Cardiac muscle cell (in vitro differentiated cells and primary cell): ENCODE measurements around the gene TMEM245. TPM values are rescaled to one million over a fixed set of nuclear protein-coding genes. Genes with fewer than 3 reads are reported as not detected.
A peak's percentile ranks its signal among the peaks of the same experiment; 100 is the strongest.
"Not testable (repeated sequence)": the region's sequence is repeated elsewhere in the genome, so short reads cannot be mapped to it uniquely, and the experiment has no call there.

ENCODE experiments used
- DNase-seq, 2 donors: peaks; one replicate each; pipeline versions ENCODE4 v3.0.0 to v3.0.0-alpha.2; 2010 to 2017; ENCODE audit warnings: low read depth in 1 of 2, low spot score in 1 of 2
- H3K27ac ChIP-seq: fragments of 200-600 bp; sonication (generic); 2 replicates; pipeline ENCODE4 v1.5.1; 2016
- H3K27me3 ChIP-seq: fragments of 200-600 bp; sonication (generic); 2 replicates; pipeline ENCODE4 v1.6.0; 2016; ENCODE audit warnings: control low read depth
- H3K36me3 ChIP-seq: fragments of 200-600 bp; sonication (generic); 2 replicates; pipeline ENCODE4 v1.5.1; 2016; ENCODE audit warnings: control low read depth
- H3K4me1 ChIP-seq: fragments of 200-600 bp; sonication (generic); 2 replicates; pipeline ENCODE4 v1.8.1; 2017; ENCODE audit warnings: low read depth, mild to moderate bottlenecking, mixed run types
- H3K4me3 ChIP-seq: fragments of 200-600 bp; sonication (generic); 2 replicates; pipeline ENCODE4 v1.5.1; 2016; ENCODE audit warnings: mild to moderate bottlenecking
- H3K9me3 ChIP-seq: fragments of 200-600 bp; sonication (generic); 2 replicates; pipeline ENCODE4 v1.5.1; 2017; ENCODE audit warnings: low read depth, mild to moderate bottlenecking, control low read depth
- polyA plus RNA-seq: library from polyadenylated mRNA; unstranded; fragments of >200 nt; fragmentation: Nextera tagmentation; extraction: Ambion mirVana; gene quantifications from 2 replicates; pipeline ENCODE4 v1.2.1, GENCODE V29; 2016
- total RNA-seq: library from RNA; depleted of rRNA; stranded (reverse); fragments of >200 nt; gene quantifications from 2 replicates; pipeline ENCODE4 v1.2.3, GENCODE V29; 2016
- TF ChIP-seq, protein P1 (sequence below): IDR thresholded peaks from 2 replicates; pipeline ENCODE4 v1.5.1; 2012; ENCODE audit warnings: low read depth, mild to moderate bottlenecking, low read length

The TMEM245 gene
- total and polyA plus RNA-seq, 2 experiments from 2014 or later = 75.6 to 88.1 TPM

DNA sequence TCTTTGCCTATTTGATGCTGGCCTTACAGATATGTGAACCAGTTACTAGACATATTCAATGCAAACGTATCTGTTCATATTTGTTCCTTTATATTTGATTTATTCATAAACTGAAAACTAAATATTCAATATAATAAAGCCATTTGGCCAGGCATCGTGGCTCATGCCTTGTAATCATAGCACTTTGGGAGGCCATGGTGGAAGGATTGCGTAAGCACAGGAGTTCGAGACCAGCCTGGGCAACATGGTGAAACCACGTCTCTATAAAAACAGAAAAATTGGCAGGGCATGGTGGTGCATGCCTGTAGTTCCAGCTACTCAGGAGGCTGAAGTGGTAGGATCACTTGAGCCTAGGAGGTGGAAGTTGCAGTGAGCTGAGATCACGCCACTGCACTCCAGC, 57.2 kb downstream of the TMEM245 start:
- peak in 1 of 2 donors; percentile 12 for DNase-seq
- H3K27me3 ChIP-seq = no peaks in the 10 kb centered on the region
- H3K27ac ChIP-seq = no peak overlapping the region
- TF ChIP-seq, protein P1, sequence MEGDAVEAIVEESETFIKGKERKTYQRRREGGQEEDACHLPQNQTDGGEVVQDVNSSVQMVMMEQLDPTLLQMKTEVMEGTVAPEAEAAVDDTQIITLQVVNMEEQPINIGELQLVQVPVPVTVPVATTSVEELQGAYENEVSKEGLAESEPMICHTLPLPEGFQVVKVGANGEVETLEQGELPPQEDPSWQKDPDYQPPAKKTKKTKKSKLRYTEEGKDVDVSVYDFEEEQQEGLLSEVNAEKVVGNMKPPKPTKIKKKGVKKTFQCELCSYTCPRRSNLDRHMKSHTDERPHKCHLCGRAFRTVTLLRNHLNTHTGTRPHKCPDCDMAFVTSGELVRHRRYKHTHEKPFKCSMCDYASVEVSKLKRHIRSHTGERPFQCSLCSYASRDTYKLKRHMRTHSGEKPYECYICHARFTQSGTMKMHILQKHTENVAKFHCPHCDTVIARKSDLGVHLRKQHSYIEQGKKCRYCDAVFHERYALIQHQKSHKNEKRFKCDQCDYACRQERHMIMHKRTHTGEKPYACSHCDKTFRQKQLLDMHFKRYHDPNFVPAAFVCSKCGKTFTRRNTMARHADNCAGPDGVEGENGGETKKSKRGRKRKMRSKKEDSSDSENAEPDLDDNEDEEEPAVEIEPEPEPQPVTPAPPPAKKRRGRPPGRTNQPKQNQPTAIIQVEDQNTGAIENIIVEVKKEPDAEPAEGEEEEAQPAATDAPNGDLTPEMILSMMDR = no peak
- no peak overlapping the region for H3K4me3 ChIP-seq
- peaks cover 10% of the 10 kb centered on the region for H3K36me3 ChIP-seq
- H3K9me3 ChIP-seq = no peaks in the 10 kb centered on the region
- H3K4me1 ChIP-seq = peaks cover 31% of the 10 kb centered on the region

DNA sequence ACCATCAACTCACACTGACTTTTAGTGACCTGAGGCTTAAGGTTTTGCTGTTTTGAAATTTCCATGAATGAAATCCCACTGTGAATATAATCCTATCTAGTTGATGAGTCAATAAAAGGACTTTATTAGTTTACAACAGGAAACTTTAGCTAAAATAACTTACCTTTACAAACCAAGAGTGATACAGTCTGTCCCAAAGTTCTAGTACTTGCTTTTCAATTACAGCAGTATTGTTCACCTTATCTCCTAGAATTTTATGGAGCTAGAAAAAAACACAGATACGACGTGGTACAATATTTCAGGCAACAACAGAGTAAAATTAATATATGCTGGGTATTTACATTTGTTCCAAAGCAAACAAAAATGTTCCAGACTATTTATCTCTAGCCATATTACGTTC, 59.6 kb downstream of the TMEM245 start:
- H3K27me3 ChIP-seq = no peaks in the 10 kb centered on the region

DNA sequence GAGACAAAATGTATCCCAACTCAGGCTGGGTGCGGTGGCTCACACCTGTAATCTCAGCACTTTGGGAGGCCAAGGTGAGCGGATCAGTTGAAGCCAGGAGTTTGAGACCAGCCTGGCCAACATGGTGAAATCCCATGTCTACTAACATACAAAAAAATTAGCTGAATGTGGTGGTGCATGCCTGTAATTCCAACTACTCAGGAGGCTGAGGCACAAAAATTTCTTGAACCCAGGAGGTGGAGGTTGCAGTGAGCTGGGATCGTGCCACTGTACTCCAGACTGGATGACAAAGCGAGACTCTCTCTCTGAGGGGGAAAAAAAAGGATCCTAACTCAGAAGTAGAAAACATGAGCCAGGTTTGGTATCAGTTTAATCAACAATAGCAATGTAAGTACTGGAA, 66.6 kb downstream of the TMEM245 start:
- H3K27me3 ChIP-seq, H3K4me3 ChIP-seq, DNase-seq, H3K9me3 ChIP-seq, H3K27ac ChIP-seq: not testable (repeated sequence)
- peaks cover 25% of the 10 kb centered on the region for H3K36me3 ChIP-seq
- peaks cover 21% of the 10 kb centered on the region for H3K4me1 ChIP-seq

More for the DNA sequence above, 59.6 kb downstream of the TMEM245 start:
- Histone ChIP-seq H3K4me3 (no peak overlapping the region), H3K4me1 (peaks cover 29% of the 10 kb centered on the region), H3K9me3 (no peaks in the 10 kb centered on the region), H3K27ac (peak overlapping the region; percentile 46), H3K36me3 (peaks cover 17% of the 10 kb centered on the region)
- TF ChIP-seq, protein P1 = no peak
- no peak for DNase-seq

DNA sequence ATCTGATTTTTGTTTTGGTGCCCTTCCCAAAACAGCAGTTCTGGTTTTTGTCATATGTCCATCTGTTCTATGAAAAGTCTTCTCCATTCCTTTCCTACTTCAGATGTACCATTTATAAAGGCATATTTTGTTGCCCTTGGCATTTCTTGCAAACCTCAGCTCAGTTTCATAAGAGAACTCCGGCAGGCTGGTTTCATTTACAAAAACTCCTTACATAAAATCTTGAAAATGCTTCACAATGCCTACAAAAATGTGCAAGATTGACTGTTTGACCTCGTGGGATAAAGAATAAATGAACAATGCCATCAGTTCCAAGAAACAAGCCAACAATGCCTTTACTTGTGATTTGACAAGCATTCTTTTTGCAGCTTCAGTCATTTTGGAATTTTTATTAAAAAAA, 67.3 kb downstream of the TMEM245 start:
- Histone ChIP-seq H3K36me3 (peaks cover 32% of the 10 kb centered on the region), H3K27me3 (no peaks in the 10 kb centered on the region), H3K27ac (peak overlapping the region; percentile 62), H3K9me3 (no peaks in the 10 kb centered on the region), H3K4me1 (peaks cover 21% of the 10 kb centered on the region), H3K4me3 (no peak overlapping the region)
- DNase-seq = peak in 1 of 2 donors; percentile 66
- TF ChIP-seq, protein P1 = no peak

DNA sequence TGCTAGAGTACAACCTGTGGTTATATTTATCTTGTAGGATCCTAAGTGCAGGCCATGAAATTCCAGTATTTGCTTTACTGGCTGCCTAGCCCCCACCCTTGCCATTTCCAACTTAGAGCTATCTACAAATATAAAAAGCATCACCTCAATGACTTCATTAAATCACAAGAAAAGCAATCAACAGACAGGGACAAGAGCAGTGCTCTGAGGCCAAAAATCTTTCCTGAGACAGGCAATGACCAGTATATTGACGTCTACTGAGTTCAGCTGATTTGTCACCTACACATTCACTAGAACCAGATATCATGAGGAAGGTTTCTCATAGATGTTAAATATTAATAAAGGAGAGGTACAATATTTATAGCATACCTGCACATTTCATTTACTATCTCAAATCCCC, 68.0 kb downstream of the TMEM245 start:
- TF ChIP-seq, protein P1 = no peak
- Histone ChIP-seq H3K36me3 (peaks cover 33% of the 10 kb centered on the region), H3K4me3 (no peak overlapping the region), H3K4me1 (peaks cover 21% of the 10 kb centered on the region), H3K9me3 (no peaks in the 10 kb centered on the region), H3K27me3 (no peaks in the 10 kb centered on the region), H3K27ac (peak overlapping the region; percentile 62)
- no peak for DNase-seq

DNA sequence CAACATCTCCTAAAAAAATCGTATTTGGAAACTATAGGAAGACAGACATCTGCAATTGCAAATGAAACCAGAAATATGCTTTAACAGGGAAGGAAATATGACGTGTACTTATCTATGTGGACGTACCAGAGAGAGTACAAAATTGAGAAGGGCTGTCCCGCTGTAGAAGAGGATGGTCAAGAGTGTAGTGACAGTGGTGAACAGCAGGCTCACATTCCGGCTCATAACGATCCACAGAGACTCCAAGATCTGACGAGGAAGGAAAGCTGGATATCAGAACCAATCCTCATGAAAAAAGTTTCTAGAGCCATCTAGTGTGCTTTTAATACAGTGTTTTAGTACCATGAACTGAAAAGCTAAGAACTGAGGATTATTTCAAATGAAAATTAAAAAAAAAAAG, 69.3 kb downstream of the TMEM245 start:
- Histone ChIP-seq H3K9me3 (no peaks in the 10 kb centered on the region), H3K27me3 (no peaks in the 10 kb centered on the region), H3K27ac (peak overlapping the region; percentile 62), H3K4me1 (peaks cover 21% of the 10 kb centered on the region), H3K36me3 (peaks cover 35% of the 10 kb centered on the region), H3K4me3 (no peak overlapping the region)
- TF ChIP-seq, protein P1 = no peak
- DNase-seq = no peak
